GM10266 (cell line): ENCODE results near the gene STRA8.

Experiments used
- DNase-seq: peaks from one replicate; pipeline ENCODE4 v3.0.0; 2012; ENCODE audit errors: extremely low spot score
- TF ChIP-seq, protein P1 (sequence below): IDR thresholded peaks from 2 replicates; pipeline ENCODE4 v1.5.1; 2012; ENCODE audit warnings: mild to moderate bottlenecking, low read depth; ENCODE audit not compliant: control insufficient read depth, insufficient read depth; ENCODE audit errors: missing control alignments

Gene STRA8

DNA sequence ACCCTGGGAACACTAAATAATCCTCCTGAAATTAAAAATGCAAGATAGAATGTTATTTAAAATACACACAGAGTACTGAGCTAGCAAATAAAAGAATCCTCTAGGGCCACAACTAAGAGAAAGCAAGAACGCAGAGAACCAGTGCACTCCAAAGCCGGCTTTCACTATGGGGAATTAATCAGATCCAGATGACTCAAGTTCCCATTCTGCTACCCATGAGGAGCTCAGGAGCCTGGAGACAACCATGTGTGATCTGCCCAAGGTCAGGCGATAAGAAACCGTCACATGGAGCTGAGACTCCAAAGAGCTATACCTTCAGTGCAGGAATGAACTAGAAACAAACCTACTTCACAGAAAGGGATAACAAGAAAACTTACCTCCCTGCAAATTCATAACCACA lies 43.7 kb upstream of the STRA8 start:
- TF ChIP-seq, protein P1, sequence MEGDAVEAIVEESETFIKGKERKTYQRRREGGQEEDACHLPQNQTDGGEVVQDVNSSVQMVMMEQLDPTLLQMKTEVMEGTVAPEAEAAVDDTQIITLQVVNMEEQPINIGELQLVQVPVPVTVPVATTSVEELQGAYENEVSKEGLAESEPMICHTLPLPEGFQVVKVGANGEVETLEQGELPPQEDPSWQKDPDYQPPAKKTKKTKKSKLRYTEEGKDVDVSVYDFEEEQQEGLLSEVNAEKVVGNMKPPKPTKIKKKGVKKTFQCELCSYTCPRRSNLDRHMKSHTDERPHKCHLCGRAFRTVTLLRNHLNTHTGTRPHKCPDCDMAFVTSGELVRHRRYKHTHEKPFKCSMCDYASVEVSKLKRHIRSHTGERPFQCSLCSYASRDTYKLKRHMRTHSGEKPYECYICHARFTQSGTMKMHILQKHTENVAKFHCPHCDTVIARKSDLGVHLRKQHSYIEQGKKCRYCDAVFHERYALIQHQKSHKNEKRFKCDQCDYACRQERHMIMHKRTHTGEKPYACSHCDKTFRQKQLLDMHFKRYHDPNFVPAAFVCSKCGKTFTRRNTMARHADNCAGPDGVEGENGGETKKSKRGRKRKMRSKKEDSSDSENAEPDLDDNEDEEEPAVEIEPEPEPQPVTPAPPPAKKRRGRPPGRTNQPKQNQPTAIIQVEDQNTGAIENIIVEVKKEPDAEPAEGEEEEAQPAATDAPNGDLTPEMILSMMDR = no peak
- DNase-seq = no peak

DNA sequence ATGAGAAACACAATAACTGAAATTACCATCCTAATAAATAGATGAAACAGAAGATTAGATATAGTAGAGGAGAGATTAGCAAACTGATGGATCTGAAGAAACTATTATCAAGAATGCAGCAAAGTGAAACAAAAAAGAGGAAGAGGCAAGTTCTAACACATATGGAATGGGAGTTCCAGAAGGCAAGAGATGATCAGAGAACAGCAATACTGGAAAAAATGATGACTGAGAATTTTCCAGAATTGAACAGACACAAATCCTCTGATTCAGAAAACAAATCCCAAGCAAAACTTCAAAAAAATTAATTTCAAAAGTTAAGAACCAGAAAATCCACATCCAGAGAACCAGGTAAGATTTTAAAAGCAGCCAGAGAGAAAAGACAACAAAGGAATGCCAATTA lies 42.9 kb upstream of the STRA8 start:
- TF ChIP-seq, protein P1 = no peak
- no peak for DNase-seq

DNA sequence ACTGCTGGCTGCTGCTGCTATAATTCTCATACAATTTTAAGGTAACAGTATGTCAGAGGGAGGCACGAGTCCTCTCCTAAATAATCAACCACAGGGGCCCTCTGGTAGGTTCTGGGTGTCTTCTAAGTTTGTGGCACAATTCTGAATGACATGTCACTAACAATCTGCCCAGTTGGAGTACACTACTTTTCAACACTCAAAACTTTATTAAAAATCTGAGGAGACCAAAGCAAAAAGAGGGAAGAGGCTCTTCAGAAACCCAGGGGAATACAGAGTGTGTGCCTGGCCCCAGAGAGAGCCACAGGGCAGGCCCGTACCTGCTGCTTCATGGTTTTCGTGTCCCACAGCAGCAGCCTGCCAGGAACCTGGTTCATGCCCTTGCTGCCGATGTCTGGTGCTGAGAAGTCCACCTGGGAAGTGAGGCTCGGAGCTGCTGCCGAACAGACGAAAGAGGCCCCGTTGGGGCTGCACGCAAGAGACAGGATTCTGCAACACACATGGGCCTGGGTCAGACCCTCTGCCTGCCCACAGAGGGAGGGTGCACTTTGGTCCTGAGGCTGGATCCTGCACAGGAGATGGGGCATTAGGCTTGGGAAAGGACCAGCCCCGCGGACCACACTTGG lies 40.6 kb upstream of the STRA8 start:
- DNase-seq = no peak
- TF ChIP-seq, protein P1 = no peak

DNA sequence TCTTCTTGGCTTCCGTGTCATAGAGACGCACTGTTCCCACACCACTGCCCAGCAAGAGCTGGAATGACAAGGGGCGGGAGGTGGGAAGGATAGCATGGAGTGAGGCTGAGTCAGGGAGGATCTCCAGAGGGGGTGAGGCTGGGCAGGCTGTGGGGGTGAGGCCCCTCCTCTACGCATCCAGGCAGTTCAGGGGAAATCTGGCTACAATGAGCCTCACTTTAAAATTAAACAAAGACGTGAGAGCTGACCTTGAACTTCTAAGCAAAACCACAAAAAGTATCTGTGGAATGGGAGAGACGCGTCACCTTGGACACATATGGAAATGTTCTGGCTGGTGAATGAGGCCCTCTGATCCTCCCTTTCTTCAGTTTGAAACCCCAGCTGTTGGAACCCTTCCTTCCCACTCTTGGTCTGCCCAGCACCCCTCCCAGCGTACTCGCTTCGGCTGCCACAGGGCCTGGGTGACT lies 40.0 kb upstream of the STRA8 start:
- no peak for DNase-seq
- TF ChIP-seq, protein P1 = no peak

DNA sequence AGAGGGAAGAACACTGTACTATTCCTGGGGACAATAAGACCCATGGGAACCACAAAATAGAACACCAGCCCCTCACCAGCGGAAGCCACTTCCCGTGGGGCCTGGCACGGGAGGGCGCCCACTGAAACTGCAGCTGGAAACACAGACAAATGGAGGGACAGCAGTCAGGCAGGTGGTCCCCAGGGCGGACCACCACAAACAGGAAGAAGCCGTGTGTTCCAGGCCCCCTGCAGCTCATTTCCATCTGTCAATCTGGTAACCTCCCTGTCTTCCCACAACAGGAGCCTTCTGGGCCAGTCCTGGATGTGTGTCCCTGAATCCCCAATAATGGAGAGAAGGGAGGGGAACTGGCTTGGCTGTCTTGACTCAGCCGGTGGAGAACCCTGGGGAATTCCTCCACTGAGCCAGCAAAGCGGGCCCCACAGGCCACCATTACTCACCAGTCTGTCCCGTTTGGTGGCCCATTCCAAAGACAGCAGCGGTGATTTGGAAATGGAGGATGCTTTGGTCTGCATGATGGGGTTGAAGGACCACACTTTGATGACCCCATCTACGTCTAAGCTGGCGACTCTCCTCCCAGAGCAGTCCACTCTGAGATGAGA lies 39.0 kb upstream of the STRA8 start:
- DNase-seq = no peak
- TF ChIP-seq, protein P1 = no peak

DNA sequence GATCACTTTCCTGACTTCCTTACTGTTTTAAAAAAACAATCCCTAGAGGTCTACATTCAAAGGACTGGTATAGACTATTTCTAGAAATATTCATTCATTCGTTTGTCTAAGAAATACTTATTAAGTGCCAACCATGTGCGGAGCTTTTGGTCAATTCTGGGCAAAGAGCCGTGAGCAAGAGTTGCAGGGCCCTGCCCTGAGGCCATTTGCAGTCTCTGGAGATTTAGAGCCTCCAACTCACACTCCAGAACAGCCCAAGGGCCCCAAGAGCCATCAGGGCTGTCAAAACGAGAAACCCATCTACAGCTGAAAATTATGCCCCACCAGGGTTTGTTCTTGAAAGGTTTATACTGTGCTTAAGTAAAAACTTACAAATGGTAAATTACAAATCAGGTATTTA lies 38.5 kb upstream of the STRA8 start:
- TF ChIP-seq, protein P1 = no peak
- DNase-seq = no peak

DNA sequence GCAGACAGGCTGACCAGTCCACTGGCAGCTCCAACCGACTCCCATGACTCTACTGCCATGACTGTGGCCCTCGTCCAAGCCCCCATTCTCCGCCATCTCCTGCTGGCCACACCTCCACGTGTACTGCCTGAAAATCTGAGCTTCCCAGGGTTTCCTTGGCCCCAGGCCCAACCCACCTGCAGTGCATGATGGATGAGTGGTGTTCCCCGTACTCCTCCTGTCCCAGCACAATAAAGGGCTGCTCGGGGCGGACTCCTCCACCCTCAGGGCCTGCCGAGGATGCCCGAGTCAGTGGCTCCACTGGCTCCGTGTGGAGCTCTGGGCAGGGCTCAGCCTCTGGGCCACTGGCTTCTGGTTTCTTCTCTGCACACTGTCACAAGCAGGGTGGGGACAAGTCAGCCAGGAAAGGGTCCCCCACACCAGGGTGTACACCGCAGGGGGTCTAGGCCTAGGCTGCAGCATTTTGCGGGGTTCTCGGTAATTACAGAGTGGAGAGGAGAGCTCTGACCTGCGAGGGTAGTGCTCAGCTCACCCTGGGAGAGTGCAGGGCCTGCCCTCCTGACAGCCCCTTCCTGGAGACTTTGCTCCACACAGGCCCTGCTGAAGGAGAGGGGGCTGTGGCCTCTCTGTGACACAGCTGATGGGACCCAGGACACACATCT lies 37.5 kb upstream of the STRA8 start:
- TF ChIP-seq, protein P1 = no peak

More for the DNA sequence above, 37.5 kb upstream of the STRA8 start:
- no peak for DNase-seq
